A549 (cell line): ENCODE measurements around the gene CMIP. TPM values are rescaled to one million over a fixed set of nuclear protein-coding genes. Genes with fewer than 3 reads are reported as not detected.

ENCODE experiments used
- BCL3 ChIP-seq: fragments of >200 bp; sonication (Bioruptor Twin); formaldehyde crosslinking; IDR thresholded peaks from 3 replicates; pipeline ENCODE4 v1.6.1; 2016
- BHLHE40 ChIP-seq: IDR thresholded peaks from 2 replicates; pipeline ENCODE4 v1.6.1; 2012; ENCODE audit warnings: low read depth, low read length, inconsistent platforms
- CBX8 ChIP-seq: fragments of 200-600 bp; sonication (generic); IDR thresholded peaks from 2 replicates; pipeline ENCODE4 v1.6.1; 2016
- CHD2 ChIP-seq: fragments of 150-350 bp; IDR thresholded peaks from 2 replicates; pipeline ENCODE4 v1.6.1; 2014; ENCODE audit warnings: low read length; ENCODE audit not compliant: partially characterized antibody
- CTCF ChIP-seq: fragments of >200 bp; sonication (Bioruptor Twin); formaldehyde crosslinking; IDR thresholded peaks from 3 replicates; pipeline ENCODE4 v1.5.1; 2016
- E2F6 ChIP-seq: IDR thresholded peaks from 2 replicates; pipeline ENCODE4 v1.6.1; 2012; ENCODE audit warnings: low read depth, borderline replicate concordance
- EHF ChIP-seq: fragments of 250-450 bp; sonication (Bioruptor Pico); IDR thresholded peaks from 2 replicates; pipeline ENCODE4 v1.5.0; 2020; ENCODE audit warnings: mild to moderate bottlenecking
- EHMT2 ChIP-seq: fragments of 200-600 bp; sonication (generic); IDR thresholded peaks from 2 replicates; pipeline ENCODE4 v1.6.1; 2016; ENCODE audit warnings: antibody characterized with exemption, low read depth, mild to moderate bottlenecking, moderate library complexity
- EP300 ChIP-seq, 2 experiments: fragments of >200 bp; sonication (Bioruptor Twin); formaldehyde crosslinking; IDR thresholded peaks; 2 replicates in 1 of 2; 3 replicates in 1 of 2; pipeline ENCODE4 v1.6.1; 2016 to 2017
- FOSL2 ChIP-seq, 2 experiments: fragments of 450-650 bp in 1 of 2; fragments of >200 bp in 1 of 2; sonication (Bioruptor Twin) in 1 of 2; formaldehyde crosslinking; IDR thresholded peaks; 2 replicates each; pipeline versions ENCODE4 v1.5.0 to v1.6.1; 2016 to 2020; ENCODE audit warnings: mild to moderate bottlenecking in 1 of 2, moderate library complexity in 1 of 2
- FOXS1 ChIP-seq: fragments of 250-450 bp; sonication (Bioruptor Pico); IDR thresholded peaks from 2 replicates; pipeline ENCODE4 v1.5.0; 2020; ENCODE audit warnings: mild to moderate bottlenecking, moderate library complexity
- GATA3 ChIP-seq: IDR thresholded peaks from 2 replicates; pipeline ENCODE4 v1.6.1; 2012; ENCODE audit warnings: borderline replicate concordance
- HEYL ChIP-seq: fragments of 250-450 bp; sonication (Bioruptor Pico); IDR thresholded peaks from 2 replicates; pipeline ENCODE4 v1.8.0; 2021; ENCODE audit warnings: mild to moderate bottlenecking, moderate library complexity
- HOXA7 ChIP-seq: fragments of 250-450 bp; sonication (Bioruptor Pico); IDR thresholded peaks from 2 replicates; pipeline ENCODE4 v1.5.0; 2020; ENCODE audit warnings: mild to moderate bottlenecking, moderate library complexity
- JUN ChIP-seq, 2 experiments: fragments of >200 bp; sonication (Bioruptor Twin); formaldehyde crosslinking; IDR thresholded peaks; 2 replicates in 1 of 2; 3 replicates in 1 of 2; pipeline ENCODE4 v1.6.1; 2016 to 2017
- JUNB ChIP-seq: fragments of >200 bp; sonication (Bioruptor Twin); formaldehyde crosslinking; IDR thresholded peaks from 2 replicates; pipeline ENCODE4 v1.6.1; 2016
- MAFK ChIP-seq: fragments of 450-650 bp; IDR thresholded peaks from 2 replicates; pipeline ENCODE4 v1.6.1; 2014; ENCODE audit not compliant: partially characterized antibody
- MAX ChIP-seq: IDR thresholded peaks from 2 replicates; pipeline ENCODE4 v1.6.1; 2012
- MAZ ChIP-seq: fragments of 150-350 bp; IDR thresholded peaks from 2 replicates; pipeline ENCODE4 v1.6.1; 2014; ENCODE audit warnings: antibody characterized with exemption, low read depth, low read length, borderline replicate concordance
- MYC ChIP-seq: IDR thresholded peaks from 2 replicates; pipeline ENCODE4 v1.6.1; 2012; ENCODE audit warnings: mild to moderate bottlenecking, inconsistent platforms, low read length, improper control_type of control experiment, borderline replicate concordance
- NFE2L2 ChIP-seq: fragments of 150-350 bp; conservative IDR thresholded peaks from 2 replicates; pipeline ENCODE4 v1.6.1; 2014; ENCODE audit warnings: low read length
- NPAS2 ChIP-seq: fragments of 250-450 bp; sonication (Bioruptor Pico); IDR thresholded peaks from 2 replicates; pipeline ENCODE4 v1.8.0; 2022; ENCODE audit warnings: mild to moderate bottlenecking, moderate library complexity, borderline replicate concordance
- POLR2A ChIP-seq: IDR thresholded peaks from 2 replicates; pipeline ENCODE4 v1.6.1; 2012; ENCODE audit warnings: mild to moderate bottlenecking, low read length
- POLR2AphosphoS2 ChIP-seq: conservative IDR thresholded peaks from 2 replicates; pipeline ENCODE4 v1.6.1; 2012; ENCODE audit warnings: low read length, improper control_type of control experiment, inconsistent platforms
- RAD21 ChIP-seq, 2 experiments: fragments of >200 bp in 1 of 2; sonication (Bioruptor Twin) in 1 of 2; formaldehyde crosslinking in 1 of 2; IDR thresholded peaks in 1 of 2; conservative IDR thresholded peaks in 1 of 2; 2 replicates in 1 of 2; 3 replicates in 1 of 2; pipeline ENCODE4 v1.6.1; 2012 to 2018; ENCODE audit warnings: inconsistent platforms in 1 of 2
- RARB ChIP-seq: fragments of 250-450 bp; sonication (Bioruptor Pico); IDR thresholded peaks from 2 replicates; pipeline ENCODE4 v1.8.0; 2021; ENCODE audit warnings: mild to moderate bottlenecking, moderate library complexity
- RCOR1 ChIP-seq: fragments of 150-350 bp; IDR thresholded peaks from 2 replicates; pipeline ENCODE4 v1.6.1; 2014; ENCODE audit warnings: antibody characterized with exemption, low read length, low read depth
- SMC3 ChIP-seq: fragments of >200 bp; sonication (Bioruptor Twin); formaldehyde crosslinking; IDR thresholded peaks from 3 replicates; pipeline ENCODE4 v1.6.1; 2018; ENCODE audit warnings: inconsistent platforms
- TFCP2L1 ChIP-seq: fragments of 250-450 bp; sonication (Bioruptor Pico); IDR thresholded peaks from 2 replicates; pipeline ENCODE4 v1.5.0; 2021; ENCODE audit warnings: mild to moderate bottlenecking
- ZC3H11A ChIP-seq: fragments of 450-650 bp; IDR thresholded peaks from 2 replicates; pipeline ENCODE4 v1.6.1; 2014; ENCODE audit warnings: antibody characterized with exemption, mild to moderate bottlenecking
- ZNF302 ChIP-seq: fragments of 250-450 bp; sonication (Bioruptor Pico); IDR thresholded peaks from 2 replicates; pipeline ENCODE4 v1.9.0; 2021; ENCODE audit warnings: inconsistent platforms, mild to moderate bottlenecking, moderate library complexity
- polyA plus RNA-seq, 4 experiments: library from polyadenylated mRNA; depleted of rRNA in 3 of 4; stranded (reverse); fragments of >200 nt; fragmentation: RNase III in 1 of 4; extraction: RNeasy Plus Mini Kit Qiagen cat#74134 plus additional on column Dnase treatment in 1 of 4; gene quantifications; 2 replicates in 3 of 4; 3 replicates in 1 of 4; pipeline ENCODE4 v1.2.3, GENCODE V29; 2011 to 2017
- TF ChIP-seq, protein P1 (sequence below): IDR thresholded peaks from 2 replicates; pipeline ENCODE4 v1.6.1; 2012

CMIP gene
- polyA plus RNA-seq, 2 of the 4 experiments (the other 2 are of a cell fraction) = 21.6 to 125 TPM

- TF ChIP-seq SMC3 = no peak
- TF ChIP-seq NPAS2 (CRISPR knock-in tag) = no peak
- TF ChIP-seq CHD2 = no peak
- peak; percentile 75 to 93; a peak in 4 of 5 replicates for TF ChIP-seq EP300 (IDR thresholded peaks at IDR 0.05)
- peak; percentile 89; the same call in 1 of the 2 replicates for TF ChIP-seq HOXA7 (CRISPR knock-in tag)
- no peak for TF ChIP-seq FOXS1
- TF ChIP-seq, protein P1, sequence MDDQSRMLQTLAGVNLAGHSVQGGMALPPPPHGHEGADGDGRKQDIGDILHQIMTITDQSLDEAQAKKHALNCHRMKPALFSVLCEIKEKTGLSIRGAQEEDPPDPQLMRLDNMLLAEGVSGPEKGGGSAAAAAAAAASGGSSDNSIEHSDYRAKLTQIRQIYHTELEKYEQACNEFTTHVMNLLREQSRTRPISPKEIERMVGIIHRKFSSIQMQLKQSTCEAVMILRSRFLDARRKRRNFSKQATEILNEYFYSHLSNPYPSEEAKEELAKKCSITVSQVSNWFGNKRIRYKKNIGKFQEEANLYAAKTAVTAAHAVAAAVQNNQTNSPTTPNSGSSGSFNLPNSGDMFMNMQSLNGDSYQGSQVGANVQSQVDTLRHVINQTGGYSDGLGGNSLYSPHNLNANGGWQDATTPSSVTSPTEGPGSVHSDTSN = peak; percentile 25; the same call in 1 of the 2 replicates
- TF ChIP-seq BHLHE40 = no peak
- TF ChIP-seq TFCP2L1 (CRISPR knock-in tag) = no peak
- TF ChIP-seq JUNB = peak; percentile 60
- peak; percentile 55; the same call in 1 of the 2 replicates for TF ChIP-seq HEYL
- no peak for TF ChIP-seq FOSL2 (IDR thresholded peaks at IDR 0.05)
- TF ChIP-seq FOSL2 (CRISPR knock-in tag; IDR thresholded peaks at IDR 0.05) = peak; percentile 83
- TF ChIP-seq ZNF302 (CRISPR knock-in tag) = peak; percentile 62; the same call in 1 of the 2 replicates
- no peak for TF ChIP-seq EHMT2
- peak; percentile 54 for TF ChIP-seq MAFK
- TF ChIP-seq POLR2AphosphoS2 = no peak
- TF ChIP-seq BCL3 = no peak; the same call in 1 of the 3 replicates
- TF ChIP-seq EHF = peak; percentile 43
- no peak for TF ChIP-seq MAZ
- TF ChIP-seq ZC3H11A = no peak
- no peak for TF ChIP-seq POLR2A
- no peak for TF ChIP-seq RCOR1
- peak; percentile 89 for TF ChIP-seq GATA3
- TF ChIP-seq JUN (IDR thresholded peaks at IDR 0.05) = peak; percentile 76 to 78
- peak; percentile 74 for TF ChIP-seq MAX
- no peak for TF ChIP-seq CBX8
- TF ChIP-seq MYC = peak; percentile 53; the same call in 1 of the 2 replicates
- no peak for TF ChIP-seq E2F6
- no peak for TF ChIP-seq CTCF
- TF ChIP-seq RAD21 (conservative IDR thresholded peaks at IDR 0.05 in 1 of 2, IDR thresholded peaks at IDR 0.05 in 1 of 2) = peak; percentile 20 to 33; a peak in 4 of 5 replicates
- TF ChIP-seq NFE2L2 = no peak; the same call in 1 of the 2 replicates
- TF ChIP-seq RARB = peak; percentile 86
- TF ChIP-seq, all 56 proteins: peak for 19
Measured at GRCh38 chr16:81401035-81401950, 43.3 kb upstream of the CMIP start (continued).
